IMR-90 (cell line): ENCODE data around the gene MTMR1. TPM values are rescaled to one million over a fixed set of nuclear protein-coding genes. Genes with fewer than 3 reads are reported as not detected.

ENCODE experiments used
- ATAC-seq: fragments of 200-7000 bp; cut with Tn5 transposase; 2 replicates; pipeline ENCODE4 v1.9.1; 2020; ENCODE audit warnings: low read depth, mild to moderate bottlenecking, moderate library complexity
- BruUV-seq: library from RNA; stranded (reverse); fragments of 400-500 nt; replicated peaks from 2 replicates; lab custom pipeline; 2021; lab: Mats Ljungman, UMichigan
- CTCF ChIA-PET: fragments of 300-600 bp; formaldehyde crosslinking; extraction: SDS; loops from one replicate; lab custom pipeline; 2021; ENCODE audit warnings: antibody characterized with exemption; lab: Yijun Ruan, JAX
- POLR2A ChIA-PET: fragments of 300-600 bp; sonication (Branson Sonifier 250); formaldehyde crosslinking; loops from one replicate; lab custom pipeline; 2022; ENCODE audit warnings: antibody characterized with exemption; ENCODE audit not compliant: unreplicated experiment; lab: Charles Lee
- DNase-seq: peaks from one replicate; pipeline ENCODE4 v3.0.0; 2013
- H2AFZ ChIP-seq: replicated peaks from 2 replicates; pipeline ENCODE3; 2013; ENCODE audit warnings: low read length, mild to moderate bottlenecking; ENCODE audit not compliant: poor library complexity
- H2AK5ac ChIP-seq: 2 replicates; pipeline ENCODE4 v1.6.1; 2013; ENCODE audit warnings: low read depth, low read length, inconsistent platforms
- H2AK9ac ChIP-seq: replicated peaks from 2 replicates; pipeline ENCODE3; 2013; ENCODE audit warnings: mild to moderate bottlenecking, low read depth, low read length, moderate library complexity; ENCODE audit not compliant: poor library complexity
- H2BK120ac ChIP-seq: 2 replicates; pipeline ENCODE4 v1.6.1; 2013; ENCODE audit warnings: low read depth, low read length, inconsistent platforms
- H2BK15ac ChIP-seq: 3 replicates; pipeline ENCODE4 v1.6.1; 2013; ENCODE audit warnings: low read depth, low read length, inconsistent platforms
- H2BK20ac ChIP-seq: 2 replicates; pipeline ENCODE4 v1.6.1; 2013; ENCODE audit warnings: low read depth, mild to moderate bottlenecking, inconsistent platforms, low read length, moderate library complexity
- H2BK5ac ChIP-seq: 2 replicates; pipeline ENCODE4 v1.6.1; 2013; ENCODE audit warnings: mild to moderate bottlenecking, low read depth, low read length, inconsistent platforms; ENCODE audit not compliant: poor library complexity, severe bottlenecking
- H3K14ac ChIP-seq: replicated peaks from 2 replicates; pipeline ENCODE4 v1.6.1; 2013; ENCODE audit warnings: low read depth, low read length, inconsistent platforms
- H3K18ac ChIP-seq: 2 replicates; pipeline ENCODE4 v1.6.1; 2013; ENCODE audit warnings: low read depth, low read length, control low read depth
- H3K23ac ChIP-seq: 2 replicates; pipeline ENCODE4 v1.6.1; 2013; ENCODE audit warnings: low read depth, low read length, inconsistent platforms
- H3K27ac ChIP-seq: 2 replicates; pipeline ENCODE4 v1.5.1; 2013; ENCODE audit warnings: mild to moderate bottlenecking, control low read depth, low read length; ENCODE audit not compliant: insufficient read depth
- H3K27me3 ChIP-seq: 2 replicates; pipeline ENCODE4 v1.6.1; 2013; ENCODE audit warnings: low read length; ENCODE audit not compliant: control insufficient read depth, insufficient read depth
- H3K36me3 ChIP-seq: 2 replicates; pipeline ENCODE4 v1.6.1; 2013; ENCODE audit warnings: low read length, mixed read lengths; ENCODE audit not compliant: control insufficient read depth, insufficient read depth
- H3K4ac ChIP-seq: 2 replicates; pipeline ENCODE4 v1.6.1; 2013; ENCODE audit warnings: low read depth, low read length, inconsistent platforms
- H3K4me1 ChIP-seq: 2 replicates; pipeline ENCODE4 v1.6.1; 2013; ENCODE audit warnings: low read length, mixed read lengths; ENCODE audit not compliant: control insufficient read depth, insufficient read depth
- H3K4me2 ChIP-seq: 2 replicates; pipeline ENCODE4 v1.6.1; 2013; ENCODE audit warnings: low read depth, mild to moderate bottlenecking, control low read depth, low read length, moderate library complexity
- H3K4me3 ChIP-seq: 2 replicates; pipeline ENCODE4 v1.5.1; 2013; ENCODE audit warnings: low read depth, mild to moderate bottlenecking, control low read depth, low read length, moderate library complexity; ENCODE audit not compliant: insufficient read depth
- H3K56ac ChIP-seq: 2 replicates; pipeline ENCODE4 v1.6.1; 2013; ENCODE audit warnings: low read length, inconsistent platforms; ENCODE audit not compliant: insufficient read depth; ENCODE audit errors: extremely low read depth
- H3K79me1 ChIP-seq, 2 experiments: 2 replicates each; pipeline ENCODE4 v1.6.1; 2013; ENCODE audit warnings: low read length in 2 of 2, inconsistent platforms in 1 of 2, low read depth in 1 of 2
- H3K9ac ChIP-seq: 2 replicates; pipeline ENCODE4 v1.6.1; 2013; ENCODE audit warnings: low read depth, low read length, control low read depth
- H3K9me1 ChIP-seq: 2 replicates; pipeline ENCODE4 v1.6.1; 2013; ENCODE audit warnings: low read length, inconsistent platforms; ENCODE audit not compliant: insufficient read depth
- H3K9me3 ChIP-seq: 2 replicates; pipeline ENCODE4 v1.6.1; 2013; ENCODE audit warnings: low read length; ENCODE audit not compliant: control insufficient read depth, insufficient read depth
- H4K20me1 ChIP-seq: 2 replicates; pipeline ENCODE4 v1.6.1; 2013; ENCODE audit warnings: low read length, inconsistent platforms; ENCODE audit not compliant: insufficient read depth
- H4K5ac ChIP-seq: 2 replicates; pipeline ENCODE4 v1.6.1; 2013; ENCODE audit warnings: mild to moderate bottlenecking, low read depth, low read length, control low read depth
- H4K8ac ChIP-seq, 2 experiments: 2 replicates each; pipeline ENCODE4 v1.6.1; 2013; ENCODE audit warnings: low read depth in 2 of 2, low read length in 2 of 2, control low read depth in 1 of 2, inconsistent platforms in 1 of 2
- H4K91ac ChIP-seq: 2 replicates; pipeline ENCODE4 v1.6.1; 2013; ENCODE audit warnings: low read depth, low read length, inconsistent platforms; ENCODE audit not compliant: insufficient read depth
- BHLHE40 ChIP-seq: fragments of 150-350 bp; IDR thresholded peaks from 2 replicates; pipeline ENCODE4 v1.6.1; 2016; ENCODE audit warnings: mild to moderate bottlenecking, low read depth, low read length
- CEBPB ChIP-seq: IDR thresholded peaks from 2 replicates; pipeline ENCODE4 v1.6.1; 2012; ENCODE audit warnings: low read depth, low read length, improper control_type of control experiment
- CHD1 ChIP-seq: IDR thresholded peaks from 2 replicates; pipeline ENCODE4 v1.6.1; 2012; ENCODE audit warnings: low read depth, low read length, improper control_type of control experiment
- FOS ChIP-seq: fragments of 150-350 bp; IDR thresholded peaks from 2 replicates; pipeline ENCODE4 v1.6.1; 2016; ENCODE audit warnings: low read depth, low read length
- MAFK ChIP-seq: IDR thresholded peaks from 2 replicates; pipeline ENCODE4 v1.6.1; 2012; ENCODE audit warnings: low read depth, low read length, improper control_type of control experiment
- MAZ ChIP-seq: IDR thresholded peaks from 2 replicates; pipeline ENCODE4 v1.6.1; 2012; ENCODE audit warnings: low read depth, mild to moderate bottlenecking, low read length, improper control_type of control experiment, moderate library complexity, borderline replicate concordance
- MXI1 ChIP-seq: IDR thresholded peaks from 2 replicates; pipeline ENCODE4 v1.6.1; 2012; ENCODE audit warnings: low read depth, mild to moderate bottlenecking, low read length, moderate library complexity, borderline replicate concordance
- NFE2L2 ChIP-seq: fragments of 150-350 bp; IDR thresholded peaks from 2 replicates; pipeline ENCODE4 v1.6.1; 2016; ENCODE audit warnings: low read depth, mild to moderate bottlenecking, low read length
- POLR2A ChIP-seq: IDR thresholded peaks from 2 replicates; pipeline ENCODE4 v1.6.1; 2012; ENCODE audit warnings: mild to moderate bottlenecking, low read depth, low read length
- RAD21 ChIP-seq: IDR thresholded peaks from 2 replicates; pipeline ENCODE4 v1.6.1; 2012; ENCODE audit warnings: low read length, improper control_type of control experiment
- RCOR1 ChIP-seq: IDR thresholded peaks from 2 replicates; pipeline ENCODE4 v1.6.1; 2012; ENCODE audit warnings: mild to moderate bottlenecking, low read length, improper control_type of control experiment; ENCODE audit not compliant: insufficient replicate concordance
- RFX5 ChIP-seq: IDR thresholded peaks from 2 replicates; pipeline ENCODE4 v1.8.0; 2012; ENCODE audit warnings: low read depth, mild to moderate bottlenecking, low read length, moderate library complexity
- SMC3 ChIP-seq: fragments of 150-350 bp; IDR thresholded peaks from 2 replicates; pipeline ENCODE4 v1.6.1; 2016; ENCODE audit warnings: low read depth, mild to moderate bottlenecking, antibody characterized with exemption, low read length, moderate library complexity
- WGBS, 2 experiments: methylation state at CpG; one replicate each; pipeline versions ENCODE4 v1.1.5 to v1.1.7; 2013; ENCODE audit warnings: missing lambda C conversion rate in 2 of 2; ENCODE audit not compliant: insufficient read length in 1 of 2; ENCODE audit errors: extremely low coverage in 2 of 2; 5-methylcytosine and 5-hydroxymethylcytosine counted together
- dilution Hi-C: fragments of 300-500 bp; cut with HindIII; formaldehyde crosslinking; loops from one replicate; pipeline ENCODE4 v1.14.3; 2018; ENCODE audit warnings: low sequenced_read_pairs; ENCODE audit not compliant: unreplicated experiment
- in situ Hi-C: fragments of 300-500 bp; cut with MboI; formaldehyde crosslinking; loops from 3 replicates; pipeline ENCODE4 v1.14.3; 2019; ENCODE audit warnings: low sequenced_read_pairs, inconsistent platforms, mixed read lengths
- intact Hi-C: fragments of 100-400 bp; cut with micrococcal nuclease; formaldehyde crosslinking; loops from 2 replicates; pipeline ENCODE4 v1.10.0; 2022
- polyA plus RNA-seq, 3 experiments: library from polyadenylated mRNA; depleted of rRNA; stranded (reverse); fragments of >200 nt; gene quantifications; 2 replicates each; pipeline ENCODE4 v1.2.3, GENCODE V29; 2012; ENCODE audit warnings: low replicate concordance in 1 of 3
- total RNA-seq: library from RNA; depleted of rRNA; stranded (reverse); fragments of >200 nt; gene quantifications from 2 replicates; pipeline ENCODE4 v1.2.3, GENCODE V29; 2012
- TF ChIP-seq, protein P1 (sequence below): fragments of 150-350 bp; IDR thresholded peaks from 2 replicates; pipeline ENCODE4 v1.6.1; 2017; ENCODE audit warnings: mild to moderate bottlenecking, antibody characterized with exemption, low read length, low read depth
- TF ChIP-seq, protein P2 (sequence below): fragments of 150-350 bp; IDR thresholded peaks from 2 replicates; pipeline ENCODE4 v1.6.1; 2016; ENCODE audit warnings: low read depth, mild to moderate bottlenecking, low read length, moderate library complexity, borderline replicate concordance
- TF ChIP-seq, protein P3 (sequence below): conservative IDR thresholded peaks from 2 replicates; pipeline ENCODE4 v1.5.1; 2012; ENCODE audit warnings: mild to moderate bottlenecking, low read depth, low read length, improper control_type of control experiment

MTMR1 gene
- total and polyA plus RNA-seq, 2 of the 4 experiments (the other 2 are of a cell fraction): 19.0 to 28.8 TPM

DNA sequence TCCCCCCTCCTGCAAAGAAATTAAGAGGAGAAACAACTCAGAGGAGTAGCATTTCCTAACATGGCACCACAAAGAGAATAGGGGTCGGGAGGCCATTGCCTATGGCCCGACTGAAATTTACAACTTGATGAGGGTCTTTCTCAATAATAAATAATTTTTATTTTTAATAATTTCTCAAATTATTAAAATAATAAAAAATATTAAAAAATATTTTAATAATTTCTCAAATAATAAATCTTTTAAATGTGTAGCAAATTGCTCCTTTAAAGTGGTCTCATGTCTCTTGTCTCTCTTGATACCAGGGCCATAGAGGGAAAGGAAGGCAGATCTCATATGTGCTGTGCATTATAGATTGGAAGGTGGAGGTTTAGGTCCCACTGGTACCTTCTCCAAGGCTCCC lies 49.2 kb upstream of the MTMR1 start:
- Histone ChIP-seq H3K4ac (no peak overlapping the region), H2AFZ (no peak overlapping the region), H3K36me3 (0 out of 2 replicates have a peak, but pooled peaks cover 1% of the 10 kb centered on the region), H4K20me1 (no peaks in the 10 kb centered on the region), H3K9ac (no peak overlapping the region), H2AK5ac (no peak overlapping the region), H4K8ac (no peak overlapping the region), H3K18ac (no peak overlapping the region), H3K14ac (no peak overlapping the region), H3K27me3 (no peaks in the 10 kb centered on the region), H3K27ac (no peak overlapping the region), H3K4me2 (no peak overlapping the region), H3K9me1 (no peaks in the 10 kb centered on the region), H2BK120ac (no peak overlapping the region), H2BK15ac (no peak overlapping the region), H2BK5ac (no peak overlapping the region), H2BK20ac (no peak overlapping the region), H3K23ac (no peak overlapping the region), H3K9me3 (no peaks in the 10 kb centered on the region), H3K4me3 (no peak overlapping the region), H2AK9ac (no peak overlapping the region), H4K5ac (no peak overlapping the region), H3K56ac (no peak overlapping the region), H3K4me1 (no peaks in the 10 kb centered on the region), H4K91ac (no peak overlapping the region), H3K79me1 (no peaks in the 10 kb centered on the region)
- no peak for ATAC-seq
- no CpG with 5 or more reads among the region's 2 CpGs for WGBS, 2 experiments
- no TSS peak for BruUV-seq
- in situ Hi-C loops (no loop called here), intact Hi-C loops (no loop called here), dilution Hi-C loops (no loop called here)
- TF ChIP-seq CEBPB (no peak), FOS (no peak), MAFK (no peak), RFX5 (no peak), RAD21 (no peak), NFE2L2 (no peak), POLR2A (no peak), SMC3 (no peak), BHLHE40 (no peak), MXI1 (no peak), RCOR1 (no peak), CHD1 (no peak), MAZ (no peak)
- TF ChIP-seq, protein P1, sequence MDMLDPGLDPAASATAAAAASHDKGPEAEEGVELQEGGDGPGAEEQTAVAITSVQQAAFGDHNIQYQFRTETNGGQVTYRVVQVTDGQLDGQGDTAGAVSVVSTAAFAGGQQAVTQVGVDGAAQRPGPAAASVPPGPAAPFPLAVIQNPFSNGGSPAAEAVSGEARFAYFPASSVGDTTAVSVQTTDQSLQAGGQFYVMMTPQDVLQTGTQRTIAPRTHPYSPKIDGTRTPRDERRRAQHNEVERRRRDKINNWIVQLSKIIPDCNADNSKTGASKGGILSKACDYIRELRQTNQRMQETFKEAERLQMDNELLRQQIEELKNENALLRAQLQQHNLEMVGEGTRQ: no peak
- TF ChIP-seq, protein P2, sequence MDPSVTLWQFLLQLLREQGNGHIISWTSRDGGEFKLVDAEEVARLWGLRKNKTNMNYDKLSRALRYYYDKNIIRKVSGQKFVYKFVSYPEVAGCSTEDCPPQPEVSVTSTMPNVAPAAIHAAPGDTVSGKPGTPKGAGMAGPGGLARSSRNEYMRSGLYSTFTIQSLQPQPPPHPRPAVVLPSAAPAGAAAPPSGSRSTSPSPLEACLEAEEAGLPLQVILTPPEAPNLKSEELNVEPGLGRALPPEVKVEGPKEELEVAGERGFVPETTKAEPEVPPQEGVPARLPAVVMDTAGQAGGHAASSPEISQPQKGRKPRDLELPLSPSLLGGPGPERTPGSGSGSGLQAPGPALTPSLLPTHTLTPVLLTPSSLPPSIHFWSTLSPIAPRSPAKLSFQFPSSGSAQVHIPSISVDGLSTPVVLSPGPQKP: no peak
- TF ChIP-seq, protein P3, sequence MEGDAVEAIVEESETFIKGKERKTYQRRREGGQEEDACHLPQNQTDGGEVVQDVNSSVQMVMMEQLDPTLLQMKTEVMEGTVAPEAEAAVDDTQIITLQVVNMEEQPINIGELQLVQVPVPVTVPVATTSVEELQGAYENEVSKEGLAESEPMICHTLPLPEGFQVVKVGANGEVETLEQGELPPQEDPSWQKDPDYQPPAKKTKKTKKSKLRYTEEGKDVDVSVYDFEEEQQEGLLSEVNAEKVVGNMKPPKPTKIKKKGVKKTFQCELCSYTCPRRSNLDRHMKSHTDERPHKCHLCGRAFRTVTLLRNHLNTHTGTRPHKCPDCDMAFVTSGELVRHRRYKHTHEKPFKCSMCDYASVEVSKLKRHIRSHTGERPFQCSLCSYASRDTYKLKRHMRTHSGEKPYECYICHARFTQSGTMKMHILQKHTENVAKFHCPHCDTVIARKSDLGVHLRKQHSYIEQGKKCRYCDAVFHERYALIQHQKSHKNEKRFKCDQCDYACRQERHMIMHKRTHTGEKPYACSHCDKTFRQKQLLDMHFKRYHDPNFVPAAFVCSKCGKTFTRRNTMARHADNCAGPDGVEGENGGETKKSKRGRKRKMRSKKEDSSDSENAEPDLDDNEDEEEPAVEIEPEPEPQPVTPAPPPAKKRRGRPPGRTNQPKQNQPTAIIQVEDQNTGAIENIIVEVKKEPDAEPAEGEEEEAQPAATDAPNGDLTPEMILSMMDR: no peak
- CTCF ChIA-PET: no interaction called here
- POLR2A ChIA-PET: no interaction called here
- no peak for DNase-seq
